IPS DF 4.7 (cell line): ENCODE results near the gene DHRS3.

Experiments
- DNase-seq: peaks from one replicate; pipeline ENCODE4 v3.0.0-alpha.2; 2013; ENCODE audit warnings: low spot score; ENCODE audit errors: extremely low read depth

Gene DHRS3

GRCh38 chr1:12640237-12640957 is 22.4 kb upstream of the DHRS3 start:
- DNase-seq, result no peak

GRCh38 chr1:12637693-12638092 is 19.7 kb upstream of the DHRS3 start:
- no peak for DNase-seq

DNA sequence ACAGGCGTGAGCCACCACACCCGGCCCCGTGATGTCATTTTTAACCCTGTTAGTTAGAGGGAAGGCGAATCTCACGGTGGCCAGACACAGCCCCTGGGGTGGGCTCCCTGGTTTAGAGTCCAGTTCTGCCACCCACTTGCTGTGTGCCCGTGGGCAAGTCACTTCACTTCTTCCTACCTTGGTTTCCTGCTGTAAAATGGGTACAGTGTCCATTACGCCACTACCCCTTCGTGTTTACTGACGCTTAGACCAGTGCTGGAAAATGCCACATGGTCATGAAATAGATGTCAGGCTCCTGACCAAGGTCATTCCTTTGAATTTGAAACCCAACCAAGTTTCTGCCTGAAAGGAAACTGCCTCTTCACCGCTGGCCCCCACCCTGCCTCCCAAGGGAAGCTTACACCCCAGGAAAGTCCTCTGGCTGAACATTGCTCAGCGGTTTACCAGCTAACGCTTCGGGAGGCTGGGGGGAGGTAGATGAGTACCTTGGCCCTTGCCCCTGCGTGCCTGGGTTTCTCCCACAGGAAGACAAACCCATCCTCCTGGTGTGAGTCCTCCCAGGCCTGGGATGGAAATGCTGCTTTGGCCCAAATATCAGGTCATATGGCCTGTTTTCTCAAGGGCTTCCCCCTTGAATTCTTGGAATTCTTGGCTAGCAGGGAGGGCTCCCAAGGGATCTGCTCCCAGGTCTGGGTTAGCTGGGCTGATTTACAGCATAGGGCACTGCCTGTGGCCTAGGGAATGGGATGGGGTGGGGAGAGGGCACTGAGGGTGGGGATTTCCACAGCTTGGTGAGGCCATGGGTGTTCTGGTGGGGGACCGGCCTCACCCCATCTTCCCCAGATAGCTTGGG is 18.3 kb upstream of the DHRS3 start:
- no peak for DNase-seq

DNA sequence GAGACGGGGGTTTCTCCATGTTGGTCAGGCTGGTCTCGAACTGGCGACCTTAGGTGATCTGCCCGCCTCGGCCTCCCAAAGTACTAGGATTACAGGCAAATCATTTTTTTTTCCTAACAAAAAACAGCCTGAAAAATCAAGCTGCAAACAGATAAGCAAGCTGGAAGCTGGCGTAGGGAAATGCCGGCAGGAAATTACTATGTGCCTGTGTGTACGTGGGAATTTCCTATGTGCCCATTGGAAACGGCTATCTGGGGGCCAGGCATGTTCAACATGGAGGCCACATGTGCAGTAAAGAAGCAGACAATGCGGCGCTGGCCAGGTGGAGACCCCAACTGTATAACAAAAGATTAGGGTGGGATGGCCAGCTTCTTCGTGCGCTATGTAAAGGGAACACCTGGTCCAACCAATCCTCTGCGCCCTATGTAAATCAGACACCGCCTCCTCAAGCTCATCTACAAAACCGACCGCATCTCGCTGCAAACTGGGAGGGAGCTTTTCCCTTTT is 16.7 kb upstream of the DHRS3 start:
- no peak for DNase-seq

- no peak for DNase-seq
Measured at GRCh38 chr1:12634156-12634555, 16.1 kb upstream of the DHRS3 start.

GRCh38 chr1:12631571-12631970 is 13.6 kb upstream of the DHRS3 start:
- DNase-seq, result no peak

- DNase-seq, result no peak
Measured at GRCh38 chr1:12630946-12631530, 13.0 kb upstream of the DHRS3 start.

DNA sequence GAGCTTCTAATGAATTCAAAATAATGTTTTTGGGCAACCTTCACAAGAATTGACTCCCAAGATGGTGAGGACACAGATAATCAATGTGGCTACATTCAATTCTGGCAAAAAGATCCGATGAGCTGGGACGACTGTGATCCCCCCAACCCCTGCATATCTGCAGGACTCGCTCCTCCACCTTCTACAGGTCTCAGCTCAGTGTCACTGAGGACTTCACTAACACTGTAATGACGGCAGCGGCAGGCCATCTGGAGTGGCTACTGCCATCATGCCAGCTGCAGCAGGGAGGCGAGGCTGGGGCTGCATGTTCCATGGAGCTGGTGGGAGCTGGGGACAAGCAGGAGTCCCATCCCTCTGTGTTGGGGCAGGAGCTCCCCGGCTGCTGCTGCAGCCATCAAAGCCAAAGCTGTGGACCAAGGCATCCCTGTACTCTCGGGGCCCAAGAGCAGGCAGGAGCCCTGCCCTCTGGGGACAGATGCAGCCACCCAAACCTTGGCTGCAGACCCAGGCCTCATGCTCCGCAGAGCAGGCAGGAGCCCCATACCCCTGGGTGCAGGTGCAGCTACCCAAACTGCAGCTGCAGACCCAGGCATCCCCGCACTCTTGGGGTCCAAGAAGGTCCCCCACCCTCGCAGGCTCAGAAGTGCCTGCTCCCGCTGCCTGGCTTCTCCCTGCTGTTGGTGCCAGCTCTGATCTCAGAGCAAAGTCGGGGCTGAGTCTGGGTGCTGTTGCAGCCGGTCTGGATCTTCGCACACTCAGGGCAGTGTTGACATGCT is 12.2 kb upstream of the DHRS3 start:
- no peak for DNase-seq

DNA sequence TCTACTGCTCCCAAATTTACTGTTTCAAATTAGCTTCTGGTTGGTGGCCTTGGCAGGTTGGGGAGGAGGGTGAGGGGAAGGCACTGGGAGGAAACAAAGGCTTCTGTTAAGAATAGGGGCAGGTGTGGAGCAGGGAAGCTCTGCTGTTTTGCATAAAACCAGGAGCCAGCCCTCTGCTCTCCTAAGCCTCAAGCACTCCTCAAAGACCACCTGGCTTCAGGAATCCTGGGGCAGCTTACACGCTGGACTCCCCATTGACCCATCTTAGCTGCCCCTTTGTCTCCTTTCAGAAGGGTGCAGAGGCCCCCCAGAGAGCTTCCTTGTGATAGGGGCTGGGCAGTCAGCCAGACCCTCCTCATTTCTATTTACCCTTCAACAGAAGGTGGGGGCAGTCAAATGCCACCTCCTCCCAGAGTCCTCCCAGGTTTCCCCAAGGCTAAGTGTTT is 11.5 kb upstream of the DHRS3 start:
- no peak for DNase-seq

DNA sequence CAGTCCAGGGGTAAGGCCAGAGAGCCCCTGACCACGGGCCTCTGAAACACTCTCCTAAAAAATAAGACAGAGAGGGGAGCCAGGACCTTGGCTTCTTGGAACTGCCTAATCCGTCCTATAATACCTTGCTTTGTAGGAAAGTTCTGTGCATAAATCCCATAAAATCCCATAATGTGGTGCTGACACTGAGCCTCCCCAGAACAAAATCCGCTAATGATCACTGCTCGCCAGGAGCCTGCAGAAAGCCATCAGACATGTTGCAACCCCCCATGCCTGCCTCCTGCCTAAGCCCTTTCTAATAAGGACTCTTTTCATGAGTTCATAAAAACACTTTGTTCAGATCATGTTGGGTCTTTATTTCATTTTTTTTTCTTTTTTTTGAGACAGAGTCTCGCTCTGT is 9.3 kb upstream of the DHRS3 start:
- no peak for DNase-seq

DNA sequence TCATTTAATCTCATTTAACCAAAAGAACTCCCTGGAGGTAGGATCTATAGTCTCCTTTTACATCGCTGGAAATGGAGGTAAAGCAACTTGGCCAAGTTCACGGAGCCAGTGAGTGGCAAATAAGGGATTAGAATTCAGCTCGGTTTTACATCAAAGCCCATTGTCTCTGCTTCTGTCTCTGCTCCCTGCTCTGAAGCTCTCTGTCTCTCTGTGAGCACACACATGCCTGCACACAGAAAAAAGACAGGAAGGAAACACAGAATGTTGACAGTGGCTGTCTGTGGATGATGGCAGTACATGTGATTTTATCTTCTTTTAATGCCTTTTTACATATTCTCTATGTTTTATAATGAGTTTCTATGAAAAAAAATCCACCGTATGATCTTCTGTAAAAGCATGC is 8.9 kb upstream of the DHRS3 start:
- DNase-seq, result no peak

DNA sequence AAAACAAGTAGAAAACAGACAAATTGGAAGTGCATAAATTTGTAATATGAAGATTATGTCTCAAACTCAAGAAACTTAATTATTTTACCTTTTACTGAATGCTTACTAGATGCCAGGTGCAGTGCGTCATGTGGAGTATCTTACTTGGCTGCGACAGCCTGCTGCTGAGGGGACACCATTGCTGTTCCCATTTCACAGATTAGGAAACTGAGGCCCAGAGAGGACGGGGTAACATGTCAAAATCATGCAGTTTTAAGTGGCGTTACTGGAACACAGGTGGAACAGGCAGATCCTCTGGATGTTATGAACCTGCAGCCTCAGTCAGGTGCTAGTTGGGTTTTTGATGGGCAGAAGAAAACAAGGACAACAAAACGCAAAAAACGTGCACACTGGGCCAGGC is 7.3 kb upstream of the DHRS3 start:
- DNase-seq, result no peak

GRCh38 chr1:12622506-12622905 is 4.5 kb upstream of the DHRS3 start:
- no peak for DNase-seq

DNA sequence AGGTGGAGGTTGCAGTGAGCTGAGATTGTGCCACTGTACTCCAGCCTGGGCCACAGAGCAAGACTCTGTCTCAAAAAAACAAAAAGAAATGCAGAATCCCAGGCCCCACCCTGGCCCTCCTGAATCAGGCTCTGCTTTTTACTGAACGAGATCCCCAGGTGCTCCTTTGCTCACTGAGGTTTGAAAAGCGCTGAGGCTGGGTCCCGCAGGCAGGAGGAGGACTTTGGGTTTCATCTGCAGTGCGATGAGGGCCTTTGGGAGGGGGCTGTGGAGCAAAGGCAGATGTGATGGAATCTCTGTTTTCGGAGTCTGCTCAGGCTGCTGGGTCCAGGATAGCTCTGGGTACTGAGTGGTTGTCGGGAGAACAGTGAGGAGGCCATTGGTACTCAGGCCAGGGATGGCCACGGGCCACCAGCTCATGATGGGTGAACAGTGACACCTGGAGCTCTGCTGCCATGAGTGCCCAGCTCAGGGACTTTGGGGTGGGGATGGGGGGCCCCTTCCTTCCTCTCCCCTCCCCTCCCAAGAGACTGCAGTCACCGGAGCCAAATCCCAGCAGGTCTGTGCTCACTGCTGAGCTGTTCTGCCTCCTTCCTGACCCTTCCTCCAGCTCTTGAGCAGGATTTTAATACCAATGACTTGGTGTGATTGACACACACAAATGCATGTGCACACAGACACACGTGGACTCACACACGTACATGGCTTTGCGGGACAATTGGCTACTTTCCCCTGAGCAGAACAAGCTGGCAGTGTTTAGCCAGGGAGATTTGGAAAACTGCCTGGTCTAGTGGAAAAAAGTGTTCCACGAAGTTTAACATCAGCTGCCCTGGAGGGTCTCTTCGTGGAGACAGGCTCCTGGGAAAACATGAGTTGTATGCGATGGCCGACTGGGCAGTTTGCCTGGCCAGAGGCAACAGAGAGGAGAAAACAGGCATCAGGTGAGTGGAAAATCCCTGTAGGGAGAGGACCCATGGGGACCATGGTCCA is 3.6 kb upstream of the DHRS3 start:
- no peak for DNase-seq

- no peak for DNase-seq
Measured at GRCh38 chr1:12620931-12621330, 2.9 kb upstream of the DHRS3 start.

DNA sequence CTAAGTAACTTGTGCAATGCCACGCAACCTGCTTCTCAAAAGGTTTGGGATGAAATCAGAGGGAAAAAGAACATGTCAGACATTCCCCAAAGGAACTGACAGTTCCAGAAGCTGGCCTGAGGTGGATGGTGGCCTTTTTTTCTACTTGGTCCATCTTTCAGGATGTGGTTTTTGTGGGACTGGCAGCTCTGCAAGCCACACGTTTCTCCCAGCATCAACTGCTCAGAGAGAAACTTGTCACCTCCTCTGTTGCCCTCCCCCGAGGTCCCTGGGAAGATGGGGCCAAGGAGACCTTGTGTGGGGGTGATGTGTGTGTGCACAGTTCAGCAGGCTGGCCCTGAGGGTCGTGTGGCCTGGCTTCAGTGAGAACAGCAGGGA is 2.5 kb upstream of the DHRS3 start:
- DNase-seq, result no peak

DNA sequence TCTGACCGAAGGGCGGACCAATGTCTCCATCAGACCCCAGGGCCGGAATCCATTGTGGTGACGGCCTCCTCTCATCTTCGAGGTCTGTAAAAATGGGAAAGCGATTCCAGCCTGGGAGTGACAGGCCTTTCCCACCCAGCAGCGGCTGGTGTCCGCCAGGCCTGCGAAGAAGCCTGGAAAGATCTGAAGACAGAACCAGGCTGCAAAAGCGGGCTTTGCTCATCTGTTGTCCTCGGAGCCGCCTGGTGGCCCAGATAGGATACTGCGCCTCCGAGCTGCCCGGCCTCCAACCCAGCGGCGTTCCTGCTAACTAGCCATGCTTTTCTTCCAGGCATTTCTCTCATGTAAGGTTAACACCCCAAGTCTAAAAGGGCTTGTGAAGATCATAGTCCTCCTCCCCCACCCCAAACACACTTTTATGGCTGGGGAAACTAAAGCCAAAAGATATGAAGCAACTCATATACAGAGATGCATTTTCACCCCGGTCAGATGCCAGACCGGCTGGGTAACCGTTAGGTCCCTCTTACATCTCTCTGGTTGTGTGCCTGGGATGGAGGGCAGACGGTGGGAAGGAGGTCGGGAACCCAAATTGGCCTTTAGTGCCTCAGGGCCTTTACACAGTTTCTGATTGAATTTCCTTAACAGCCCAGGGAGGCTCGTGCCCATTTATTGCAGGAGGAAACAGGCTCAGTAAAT is 1.9 kb upstream of the DHRS3 start:
- DNase-seq, result no peak

DNA sequence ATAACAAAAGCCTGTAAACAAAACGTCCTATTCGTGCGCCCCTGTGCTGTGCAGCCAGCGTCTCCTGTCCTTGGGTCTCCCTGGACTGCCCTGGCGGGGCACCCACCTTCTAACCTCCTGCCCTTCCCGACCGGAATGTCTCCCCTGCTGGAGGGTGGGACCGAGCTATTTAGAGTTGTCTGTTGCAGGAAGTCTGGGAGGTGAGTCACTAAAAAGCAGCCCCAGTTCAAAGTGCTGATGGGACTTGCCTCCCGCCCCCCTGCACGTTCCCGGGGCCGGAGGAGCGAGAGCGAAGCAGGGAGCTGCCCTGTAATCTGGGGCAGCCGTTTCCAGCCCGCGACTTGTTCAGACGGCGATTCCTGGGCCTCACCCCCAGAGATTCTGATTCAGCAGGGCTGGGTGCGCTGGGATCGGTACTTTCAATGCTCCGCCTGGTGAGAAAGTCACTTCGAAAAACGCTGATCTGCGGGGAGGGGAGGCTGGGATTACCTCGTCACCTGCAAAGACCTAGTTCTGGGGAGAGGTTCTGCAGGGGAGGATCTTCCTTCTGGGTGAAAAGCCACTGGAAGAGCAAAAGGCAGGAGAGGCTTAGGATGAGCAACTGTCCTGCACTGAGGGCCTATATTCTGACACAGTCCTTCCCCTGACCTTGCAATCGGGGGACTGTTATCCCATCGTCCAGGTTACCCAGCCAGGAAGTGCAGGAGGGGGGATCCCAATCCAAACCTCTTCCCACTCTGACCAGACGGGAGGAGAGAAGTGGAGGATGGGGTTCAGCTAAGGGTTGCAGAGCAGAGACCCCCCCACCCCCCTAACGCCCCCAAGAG is 1.2 kb upstream of the DHRS3 start:
- no peak for DNase-seq

GRCh38 chr1:12618661-12618964 is 603 bp upstream of the DHRS3 start:
- DNase-seq, result no peak
